GM23338 (cell line): Measurements from ENCODE around the gene C16orf74. TPM values are rescaled to one million over a fixed set of nuclear protein-coding genes. Genes with fewer than 3 reads are reported as not detected.

Experiments used
- ATAC-seq: fragments of 200-7000 bp; cut with Tn5 transposase; 3 replicates; pipeline ENCODE4 v1.9.1; 2020
- DNase-seq: peaks from one replicate; pipeline ENCODE4 v3.0.0-alpha.2; 2015; ENCODE audit warnings: low spot score
- H2AFZ ChIP-seq: fragments of 200-600 bp; sonication (generic); 2 replicates; pipeline ENCODE4 v1.8.0; 2016; ENCODE audit warnings: antibody characterized with exemption, mild to moderate bottlenecking, moderate library complexity
- H3F3A ChIP-seq: fragments of 200-600 bp; sonication (generic); replicated peaks from 2 replicates; pipeline ENCODE4 v1.8.0; 2017; ENCODE audit warnings: antibody characterized with exemption, mixed run types, low read depth
- H3K27ac ChIP-seq: fragments of 200-600 bp; sonication (generic); 2 replicates; pipeline ENCODE4 v1.6.1; 2016; ENCODE audit warnings: low read depth
- H3K27me3 ChIP-seq: fragments of 200-600 bp; sonication (generic); 2 replicates; pipeline ENCODE4 v1.8.0; 2016; ENCODE audit warnings: mild to moderate bottlenecking, mixed run types, moderate library complexity; ENCODE audit not compliant: insufficient read depth
- H3K36me3 ChIP-seq: fragments of 200-600 bp; sonication (generic); 2 replicates; pipeline ENCODE4 v1.8.0; 2016; ENCODE audit warnings: mild to moderate bottlenecking; ENCODE audit not compliant: insufficient read depth
- H3K4me1 ChIP-seq: fragments of 200-600 bp; sonication (generic); 2 replicates; pipeline ENCODE4 v1.8.0; 2016; ENCODE audit warnings: mild to moderate bottlenecking, moderate library complexity; ENCODE audit not compliant: insufficient read depth
- H3K4me2 ChIP-seq: fragments of 200-600 bp; sonication (generic); 2 replicates; pipeline ENCODE4 v1.7.1; 2017; ENCODE audit warnings: mixed run types
- H3K4me3 ChIP-seq: fragments of 200-600 bp; sonication (generic); 2 replicates; pipeline ENCODE4 v1.6.1; 2016; ENCODE audit warnings: mixed run types
- H3K79me2 ChIP-seq: fragments of 200-600 bp; sonication (generic); replicated peaks from 2 replicates; pipeline ENCODE4 v1.8.0; 2017; ENCODE audit warnings: mild to moderate bottlenecking; ENCODE audit not compliant: insufficient read depth
- H3K9me2 ChIP-seq: fragments of 200-600 bp; sonication (generic); 2 replicates; pipeline ENCODE4 v1.8.0; 2017; ENCODE audit not compliant: insufficient read depth
- H4K20me1 ChIP-seq: fragments of 200-600 bp; sonication (generic); replicated peaks from 2 replicates; pipeline ENCODE4 v1.8.0; 2017; ENCODE audit warnings: mild to moderate bottlenecking; ENCODE audit not compliant: insufficient read depth
- H3K27ac Mint-ChIP-seq: 2 replicates; pipeline ENCODE4 v1.8.0; 2020; ENCODE audit warnings: inconsistent platforms, mild to moderate bottlenecking, moderate library complexity, mixed read lengths
- H3K27me3 Mint-ChIP-seq: 3 replicates; pipeline ENCODE4 v1.8.0; 2022; ENCODE audit warnings: low read depth, mild to moderate bottlenecking, moderate library complexity, mixed read lengths, inconsistent platforms; ENCODE audit not compliant: insufficient read depth, poor library complexity
- H3K36me3 Mint-ChIP-seq: 3 replicates; pipeline ENCODE4 v1.8.0; 2021; ENCODE audit warnings: low read depth, mild to moderate bottlenecking, inconsistent platforms, moderate library complexity, mixed read lengths
- H3K4me1 Mint-ChIP-seq: 3 replicates; pipeline ENCODE4 v1.8.0; 2020; ENCODE audit warnings: mild to moderate bottlenecking, inconsistent platforms, mixed read lengths
- H3K4me3 Mint-ChIP-seq: 3 replicates; pipeline ENCODE4 v1.8.0; 2021; ENCODE audit warnings: moderate library complexity, mild to moderate bottlenecking, inconsistent platforms, mixed read lengths
- H3K9me3 Mint-ChIP-seq: 3 replicates; pipeline ENCODE4 v1.8.0; 2020; ENCODE audit warnings: moderate library complexity, mild to moderate bottlenecking, inconsistent platforms, mixed read lengths
- CREB1 ChIP-seq: fragments of 250-450 bp; sonication (Bioruptor Pico); IDR thresholded peaks from 2 replicates; pipeline ENCODE4 v1.5.0; 2020; ENCODE audit warnings: low read depth, mild to moderate bottlenecking, moderate library complexity
- ETS1 ChIP-seq: IDR thresholded peaks from 2 replicates; pipeline ENCODE4 v1.6.1; 2016; ENCODE audit warnings: antibody characterized with exemption
- EZH2 ChIP-seq: fragments of 200-600 bp; sonication (generic); IDR thresholded peaks from one replicate; pipeline ENCODE4 v1.8.0; 2017; ENCODE audit warnings: antibody characterized with exemption, mild to moderate bottlenecking, low read depth; ENCODE audit not compliant: unreplicated experiment
- EZH2phosphoT487 ChIP-seq: fragments of 200-600 bp; sonication (generic); IDR thresholded peaks from one replicate; pipeline ENCODE4 v1.8.1; 2018; ENCODE audit warnings: antibody characterized with exemption; ENCODE audit not compliant: unreplicated experiment
- JUNB ChIP-seq: IDR thresholded peaks from one replicate; pipeline ENCODE4 v1.6.1; 2016; ENCODE audit warnings: antibody characterized with exemption; ENCODE audit not compliant: unreplicated experiment
- NANOG ChIP-seq: IDR thresholded peaks from 2 replicates; pipeline ENCODE4 v1.6.1; 2016; ENCODE audit warnings: antibody characterized with exemption, borderline replicate concordance
- POLR2AphosphoS5 ChIP-seq: IDR thresholded peaks from 2 replicates; pipeline ENCODE4 v1.6.1; 2016; ENCODE audit warnings: antibody characterized with exemption, low read depth
- REST ChIP-seq: IDR thresholded peaks from one replicate; pipeline ENCODE4 v1.6.1; 2018; ENCODE audit warnings: antibody characterized with exemption; ENCODE audit not compliant: unreplicated experiment
- STAT1 ChIP-seq: IDR thresholded peaks from one replicate; pipeline ENCODE4 v1.6.1; 2016; ENCODE audit warnings: antibody characterized with exemption; ENCODE audit not compliant: unreplicated experiment
- ZNF114 ChIP-seq: fragments of 250-450 bp; sonication (Bioruptor Pico); IDR thresholded peaks from 2 replicates; pipeline ENCODE4 v1.5.0; 2020; ENCODE audit warnings: mild to moderate bottlenecking, moderate library complexity
- ZNF331 ChIP-seq: fragments of 250-450 bp; sonication (Bioruptor Pico); IDR thresholded peaks from 2 replicates; pipeline ENCODE4 v1.5.0; 2020; ENCODE audit warnings: low read depth, mild to moderate bottlenecking, moderate library complexity
- polyA plus RNA-seq: library from polyadenylated mRNA; unstranded; fragments of >200 nt; fragmentation: Nextera tagmentation; extraction: Ambion mirVana; gene quantifications from 2 replicates; pipeline ENCODE4 v1.2.1, GENCODE V29; 2016
- total RNA-seq: library from RNA; depleted of rRNA; stranded (reverse); fragments of >200 nt; shearing (Covaris generic); gene quantifications from 2 replicates; pipeline ENCODE4 v1.2.3, GENCODE V29; 2014
- TF ChIP-seq, protein P1 (sequence below): fragments of 250-450 bp; sonication (Bioruptor Pico); IDR thresholded peaks from 2 replicates; pipeline ENCODE4 v1.5.0; 2020; ENCODE audit warnings: mild to moderate bottlenecking, moderate library complexity
- TF ChIP-seq, protein P2 (sequence below), 2 experiments: fragments of 200-600 bp in 1 of 2; sonication (generic) in 1 of 2; conservative IDR thresholded peaks; 2 replicates each; pipeline versions ENCODE4 v1.5.1 to v1.6.1; 2016 to 2017; ENCODE audit warnings: antibody characterized with exemption in 2 of 2, low read depth in 2 of 2, mild to moderate bottlenecking in 2 of 2, moderate library complexity in 1 of 2

Gene C16orf74
- total and polyA plus RNA-seq, 2 experiments from 2014 or later = 12.1 to 19.1 TPM

GRCh38 chr16:85663891-85664321 is 87.0 kb downstream of the C16orf74 start:
- H3K4me2 ChIP-seq = no peak overlapping the region
- H3K4me3 Mint-ChIP-seq = no peak overlapping the region
- no peaks in the 10 kb centered on the region; the same call in 2 of the 3 replicates for H3K9me3 Mint-ChIP-seq
- peaks cover 5% of the 10 kb centered on the region for H4K20me1 ChIP-seq
- H3K36me3 Mint-ChIP-seq = peaks cover 90% of the 10 kb centered on the region
- H3K4me3 ChIP-seq = no peak overlapping the region
- H2AFZ ChIP-seq = no peak overlapping the region
- H3K79me2 ChIP-seq = no peaks in the 10 kb centered on the region
- ATAC-seq (no peak), DNase-seq (no peak)
- H3K27ac ChIP-seq = no peak overlapping the region
- H3F3A ChIP-seq = peaks cover 13% of the 10 kb centered on the region
- H3K9me2 ChIP-seq = no peaks in the 10 kb centered on the region
- H3K36me3 ChIP-seq = peaks cover 28% of the 10 kb centered on the region
- H3K27me3 ChIP-seq = no peaks in the 10 kb centered on the region
- peaks cover 4% of the 10 kb centered on the region; the same call in 1 of the 3 replicates for H3K4me1 Mint-ChIP-seq
- TF ChIP-seq, protein P1, sequence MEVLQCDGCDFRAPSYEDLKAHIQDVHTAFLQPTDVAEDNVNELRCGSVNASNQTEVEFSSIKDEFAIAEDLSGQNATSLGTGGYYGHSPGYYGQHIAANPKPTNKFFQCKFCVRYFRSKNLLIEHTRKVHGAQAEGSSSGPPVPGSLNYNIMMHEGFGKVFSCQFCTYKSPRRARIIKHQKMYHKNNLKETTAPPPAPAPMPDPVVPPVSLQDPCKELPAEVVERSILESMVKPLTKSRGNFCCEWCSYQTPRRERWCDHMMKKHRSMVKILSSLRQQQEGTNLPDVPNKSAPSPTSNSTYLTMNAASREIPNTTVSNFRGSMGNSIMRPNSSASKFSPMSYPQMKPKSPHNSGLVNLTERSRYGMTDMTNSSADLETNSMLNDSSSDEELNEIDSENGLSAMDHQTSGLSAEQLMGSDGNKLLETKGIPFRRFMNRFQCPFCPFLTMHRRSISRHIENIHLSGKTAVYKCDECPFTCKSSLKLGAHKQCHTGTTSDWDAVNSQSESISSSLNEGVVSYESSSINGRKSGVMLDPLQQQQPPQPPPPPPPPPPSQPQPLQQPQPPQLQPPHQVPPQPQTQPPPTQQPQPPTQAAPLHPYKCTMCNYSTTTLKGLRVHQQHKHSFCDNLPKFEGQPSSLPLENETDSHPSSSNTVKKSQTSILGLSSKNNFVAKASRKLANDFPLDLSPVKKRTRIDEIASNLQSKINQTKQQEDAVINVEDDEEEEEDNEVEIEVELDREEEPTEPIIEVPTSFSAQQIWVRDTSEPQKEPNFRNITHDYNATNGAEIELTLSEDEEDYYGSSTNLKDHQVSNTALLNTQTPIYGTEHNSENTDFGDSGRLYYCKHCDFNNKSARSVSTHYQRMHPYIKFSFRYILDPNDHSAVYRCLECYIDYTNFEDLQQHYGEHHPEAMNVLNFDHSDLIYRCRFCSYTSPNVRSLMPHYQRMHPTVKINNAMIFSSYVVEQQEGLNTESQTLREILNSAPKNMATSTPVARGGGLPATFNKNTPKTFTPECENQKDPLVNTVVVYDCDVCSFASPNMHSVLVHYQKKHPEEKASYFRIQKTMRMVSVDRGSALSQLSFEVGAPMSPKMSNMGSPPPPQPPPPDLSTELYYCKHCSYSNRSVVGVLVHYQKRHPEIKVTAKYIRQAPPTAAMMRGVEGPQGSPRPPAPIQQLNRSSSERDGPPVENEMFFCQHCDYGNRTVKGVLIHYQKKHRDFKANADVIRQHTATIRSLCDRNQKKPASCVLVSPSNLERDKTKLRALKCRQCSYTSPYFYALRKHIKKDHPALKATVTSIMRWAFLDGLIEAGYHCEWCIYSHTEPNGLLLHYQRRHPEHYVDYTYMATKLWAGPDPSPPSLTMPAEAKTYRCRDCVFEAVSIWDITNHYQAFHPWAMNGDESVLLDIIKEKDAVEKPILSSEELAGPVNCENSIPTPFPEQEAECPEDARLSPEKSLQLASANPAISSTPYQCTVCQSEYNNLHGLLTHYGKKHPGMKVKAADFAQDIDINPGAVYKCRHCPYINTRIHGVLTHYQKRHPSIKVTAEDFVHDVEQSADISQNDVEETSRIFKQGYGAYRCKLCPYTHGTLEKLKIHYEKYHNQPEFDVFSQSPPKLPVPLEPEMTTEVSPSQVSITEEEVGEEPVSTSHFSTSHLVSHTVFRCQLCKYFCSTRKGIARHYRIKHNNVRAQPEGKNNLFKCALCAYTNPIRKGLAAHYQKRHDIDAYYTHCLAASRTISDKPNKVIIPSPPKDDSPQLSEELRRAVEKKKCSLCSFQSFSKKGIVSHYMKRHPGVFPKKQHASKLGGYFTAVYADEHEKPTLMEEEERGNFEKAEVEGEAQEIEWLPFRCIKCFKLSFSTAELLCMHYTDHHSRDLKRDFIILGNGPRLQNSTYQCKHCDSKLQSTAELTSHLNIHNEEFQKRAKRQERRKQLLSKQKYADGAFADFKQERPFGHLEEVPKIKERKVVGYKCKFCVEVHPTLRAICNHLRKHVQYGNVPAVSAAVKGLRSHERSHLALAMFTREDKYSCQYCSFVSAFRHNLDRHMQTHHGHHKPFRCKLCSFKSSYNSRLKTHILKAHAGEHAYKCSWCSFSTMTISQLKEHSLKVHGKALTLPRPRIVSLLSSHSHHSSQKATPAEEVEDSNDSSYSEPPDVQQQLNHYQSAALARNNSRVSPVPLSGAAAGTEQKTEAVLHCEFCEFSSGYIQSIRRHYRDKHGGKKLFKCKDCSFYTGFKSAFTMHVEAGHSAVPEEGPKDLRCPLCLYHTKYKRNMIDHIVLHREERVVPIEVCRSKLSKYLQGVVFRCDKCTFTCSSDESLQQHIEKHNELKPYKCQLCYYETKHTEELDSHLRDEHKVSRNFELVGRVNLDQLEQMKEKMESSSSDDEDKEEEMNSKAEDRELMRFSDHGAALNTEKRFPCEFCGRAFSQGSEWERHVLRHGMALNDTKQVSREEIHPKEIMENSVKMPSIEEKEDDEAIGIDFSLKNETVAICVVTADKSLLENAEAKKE = no peak
- no peak for TF ChIP-seq EZH2
- no peak for TF ChIP-seq CREB1 (CRISPR knock-in tag)
- no peak for TF ChIP-seq POLR2AphosphoS5
- TF ChIP-seq ETS1 = no peak
- TF ChIP-seq STAT1 = no peak
- TF ChIP-seq ZNF331 (CRISPR knock-in tag) = no peak
- TF ChIP-seq JUNB = no peak
- no peak for TF ChIP-seq ZNF114 (CRISPR knock-in tag)
- TF ChIP-seq, protein P2, sequence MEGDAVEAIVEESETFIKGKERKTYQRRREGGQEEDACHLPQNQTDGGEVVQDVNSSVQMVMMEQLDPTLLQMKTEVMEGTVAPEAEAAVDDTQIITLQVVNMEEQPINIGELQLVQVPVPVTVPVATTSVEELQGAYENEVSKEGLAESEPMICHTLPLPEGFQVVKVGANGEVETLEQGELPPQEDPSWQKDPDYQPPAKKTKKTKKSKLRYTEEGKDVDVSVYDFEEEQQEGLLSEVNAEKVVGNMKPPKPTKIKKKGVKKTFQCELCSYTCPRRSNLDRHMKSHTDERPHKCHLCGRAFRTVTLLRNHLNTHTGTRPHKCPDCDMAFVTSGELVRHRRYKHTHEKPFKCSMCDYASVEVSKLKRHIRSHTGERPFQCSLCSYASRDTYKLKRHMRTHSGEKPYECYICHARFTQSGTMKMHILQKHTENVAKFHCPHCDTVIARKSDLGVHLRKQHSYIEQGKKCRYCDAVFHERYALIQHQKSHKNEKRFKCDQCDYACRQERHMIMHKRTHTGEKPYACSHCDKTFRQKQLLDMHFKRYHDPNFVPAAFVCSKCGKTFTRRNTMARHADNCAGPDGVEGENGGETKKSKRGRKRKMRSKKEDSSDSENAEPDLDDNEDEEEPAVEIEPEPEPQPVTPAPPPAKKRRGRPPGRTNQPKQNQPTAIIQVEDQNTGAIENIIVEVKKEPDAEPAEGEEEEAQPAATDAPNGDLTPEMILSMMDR (conservative IDR thresholded peaks at IDR 0.05; ENCODE audit: low read depth in 2 of 2) = no peak
- TF ChIP-seq REST = no peak
- no peak for TF ChIP-seq EZH2phosphoT487
- no peak for TF ChIP-seq NANOG
- peaks cover 37% of the 10 kb centered on the region for H3K27me3 Mint-ChIP-seq
- no peak overlapping the region; the same call in 1 of the 2 replicates for H3K27ac Mint-ChIP-seq
- H3K4me1 ChIP-seq = no peaks in the 10 kb centered on the region
